GM19035 (cell line): ENCODE measurements around the gene IGSF8.

Experiments used
- ATAC-seq: cut with Tn5 transposase; IDR thresholded peaks from one replicate; pipeline ENCODE4 v1.9.1; 2021; ENCODE audit not compliant: unreplicated experiment

IGSF8 gene, protein sequence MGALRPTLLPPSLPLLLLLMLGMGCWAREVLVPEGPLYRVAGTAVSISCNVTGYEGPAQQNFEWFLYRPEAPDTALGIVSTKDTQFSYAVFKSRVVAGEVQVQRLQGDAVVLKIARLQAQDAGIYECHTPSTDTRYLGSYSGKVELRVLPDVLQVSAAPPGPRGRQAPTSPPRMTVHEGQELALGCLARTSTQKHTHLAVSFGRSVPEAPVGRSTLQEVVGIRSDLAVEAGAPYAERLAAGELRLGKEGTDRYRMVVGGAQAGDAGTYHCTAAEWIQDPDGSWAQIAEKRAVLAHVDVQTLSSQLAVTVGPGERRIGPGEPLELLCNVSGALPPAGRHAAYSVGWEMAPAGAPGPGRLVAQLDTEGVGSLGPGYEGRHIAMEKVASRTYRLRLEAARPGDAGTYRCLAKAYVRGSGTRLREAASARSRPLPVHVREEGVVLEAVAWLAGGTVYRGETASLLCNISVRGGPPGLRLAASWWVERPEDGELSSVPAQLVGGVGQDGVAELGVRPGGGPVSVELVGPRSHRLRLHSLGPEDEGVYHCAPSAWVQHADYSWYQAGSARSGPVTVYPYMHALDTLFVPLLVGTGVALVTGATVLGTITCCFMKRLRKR

DNA sequence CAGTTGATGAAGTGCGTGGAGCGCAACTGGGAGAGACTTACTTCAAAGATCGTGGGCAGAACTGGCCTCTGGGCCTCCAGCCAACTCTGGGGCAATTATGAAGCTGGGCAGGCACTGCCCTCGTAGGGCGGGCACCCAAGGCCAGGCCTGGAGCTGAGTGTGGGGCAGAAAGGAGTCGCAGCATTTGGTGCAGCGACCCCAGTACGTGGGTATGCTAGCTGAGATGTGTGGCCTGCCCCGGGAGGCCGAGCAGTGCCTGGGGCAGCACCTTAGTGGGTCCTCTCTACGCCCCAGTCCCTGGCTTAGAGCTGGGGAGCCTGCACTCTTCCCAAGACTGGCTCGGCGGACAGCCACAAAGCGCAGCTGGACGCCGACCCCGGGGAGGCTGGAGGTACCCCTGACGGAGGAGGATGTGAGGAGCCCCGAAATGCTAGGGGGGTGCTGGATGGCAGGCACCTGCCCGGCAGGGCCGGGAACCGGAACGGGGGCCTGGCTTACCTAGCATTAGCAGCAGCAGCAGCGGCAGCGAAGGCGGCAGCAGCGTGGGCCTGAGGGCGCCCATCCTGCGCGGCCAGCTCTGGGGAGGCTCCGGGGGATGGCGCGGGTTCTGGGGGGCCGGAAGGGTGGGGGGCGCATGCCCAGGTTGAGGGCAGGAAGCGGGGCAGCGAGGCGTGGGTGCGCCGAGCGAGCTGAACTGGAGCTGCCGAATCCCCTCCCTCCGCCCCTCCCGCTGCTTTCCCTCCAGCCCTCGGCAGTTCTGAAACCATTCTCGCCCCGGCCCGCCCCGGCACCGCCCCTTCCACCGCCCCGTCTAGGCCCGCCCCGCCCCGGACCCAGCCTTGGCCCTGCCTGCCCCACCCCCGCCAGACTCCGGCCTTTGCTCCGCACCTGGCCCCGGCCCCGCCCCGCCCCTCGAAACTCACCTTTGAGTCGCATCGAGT lies at the start of gene IGSF8:
Gene IGSF8 (minus strand): TSS at position 709 of the 941 bp plus-strand sequence. CDS start 147 bp downstream, at position 562.
- ATAC-seq, result peak; percentile 45

GRCh38 chr1:160148121-160148520 lies 49.7 kb upstream of the IGSF8 start:
- no peak for ATAC-seq

GRCh38 chr1:160146107-160146506 lies 47.7 kb upstream of the IGSF8 start:
- no peak for ATAC-seq

DNA sequence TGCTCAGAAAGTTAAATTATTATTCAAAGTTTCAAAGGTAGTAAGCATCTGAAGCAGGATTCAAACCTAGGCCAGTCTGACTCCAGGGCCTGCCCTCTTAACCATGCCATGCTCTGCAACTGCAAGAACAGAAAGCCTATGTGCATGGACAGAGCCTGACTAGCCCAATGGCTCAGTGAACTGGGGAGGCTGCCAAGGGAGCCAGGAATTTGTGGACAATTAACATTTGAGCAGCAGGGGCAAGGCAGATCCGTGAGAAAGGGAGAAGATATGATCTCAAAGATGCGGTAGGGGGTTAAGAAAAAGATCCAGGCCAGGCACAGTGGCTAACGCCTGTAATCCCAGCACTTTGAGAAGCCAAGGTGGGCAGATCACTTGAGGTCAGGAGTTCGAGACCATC lies 46.5 kb upstream of the IGSF8 start:
- no peak for ATAC-seq

DNA sequence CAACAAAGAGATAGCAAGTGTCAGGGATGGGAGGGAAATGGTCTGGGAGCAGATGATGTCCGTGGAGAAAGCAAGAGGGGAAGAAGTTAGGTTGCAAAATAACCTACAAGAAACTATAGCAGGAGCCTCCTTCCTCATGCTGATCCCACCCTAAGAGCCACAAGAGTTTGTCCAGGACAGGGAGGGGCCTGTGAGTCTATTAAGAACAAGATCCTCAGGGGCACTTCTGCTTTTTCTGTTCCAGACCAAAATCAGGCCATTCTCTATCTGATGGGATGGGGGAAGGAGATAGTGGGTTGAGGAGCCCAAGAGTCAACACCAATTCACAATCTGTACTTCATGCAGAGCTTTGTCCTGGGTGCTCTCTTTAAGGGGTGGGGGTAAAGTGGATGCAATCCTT lies 45.3 kb upstream of the IGSF8 start:
- no peak for ATAC-seq

DNA sequence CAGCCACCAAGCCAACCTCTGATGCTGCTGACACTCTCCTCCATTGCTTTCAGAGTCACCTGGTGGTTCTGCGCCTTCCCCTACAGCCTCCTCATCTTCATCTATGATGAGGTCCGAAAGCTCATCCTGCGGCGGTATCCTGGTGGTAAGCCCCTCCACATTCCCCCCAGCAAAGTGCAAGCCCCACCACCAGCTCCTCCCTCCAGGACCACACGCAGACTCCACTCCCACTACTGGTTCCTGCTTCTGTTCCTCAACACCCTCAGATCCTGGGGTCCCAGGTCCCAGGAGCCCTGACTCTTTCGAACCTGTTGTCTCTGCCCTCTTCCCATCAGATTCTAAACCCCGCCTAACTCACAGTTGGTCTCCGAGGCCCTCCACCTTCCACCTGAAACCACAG lies 41.4 kb upstream of the IGSF8 start:
- no peak for ATAC-seq

GRCh38 chr1:160137216-160137862 lies 38.9 kb upstream of the IGSF8 start:
- no peak for ATAC-seq

GRCh38 chr1:160136926-160137200 lies 38.4 kb upstream of the IGSF8 start:
- no peak for ATAC-seq

DNA sequence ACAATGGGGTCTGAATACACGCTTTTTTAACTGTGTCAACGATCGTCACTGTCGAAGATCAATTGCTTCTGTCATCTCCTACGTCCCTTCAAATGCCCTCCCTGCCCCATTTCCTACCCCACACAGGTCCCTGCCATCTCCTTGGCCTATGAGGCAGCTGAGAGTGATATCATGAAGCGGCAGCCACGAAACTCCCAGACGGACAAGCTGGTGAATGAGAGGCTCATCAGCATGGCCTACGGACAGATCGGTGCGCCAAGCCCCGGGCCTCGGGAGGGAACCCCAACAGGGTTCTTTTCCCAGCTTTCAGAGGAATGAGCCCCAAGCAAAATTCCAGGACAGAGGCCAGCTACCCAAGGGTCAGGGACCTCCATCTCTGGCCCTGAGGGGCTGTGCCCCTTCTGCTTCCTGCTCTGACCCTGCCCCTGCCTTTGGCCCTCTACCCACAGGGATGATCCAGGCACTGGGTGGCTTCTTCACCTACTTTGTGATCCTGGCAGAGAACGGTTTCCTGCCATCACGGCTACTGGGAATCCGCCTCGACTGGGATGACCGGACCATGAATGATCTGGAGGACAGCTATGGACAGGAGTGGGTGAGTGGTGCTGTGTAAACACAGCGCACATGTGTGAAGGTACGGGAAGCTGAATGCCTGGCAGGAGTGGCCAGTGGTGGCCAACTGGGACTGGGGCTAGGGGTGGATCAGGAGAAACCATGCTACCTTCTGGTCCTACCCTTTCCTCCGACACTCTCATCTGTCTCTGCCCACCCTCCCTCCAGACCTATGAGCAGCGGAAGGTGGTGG lies 37.9 kb upstream of the IGSF8 start:
- ATAC-seq, result no peak

GRCh38 chr1:160134791-160135572 lies 36.6 kb upstream of the IGSF8 start:
- no peak for ATAC-seq

GRCh38 chr1:160133990-160134770 lies 35.8 kb upstream of the IGSF8 start:
- ATAC-seq, result no peak

DNA sequence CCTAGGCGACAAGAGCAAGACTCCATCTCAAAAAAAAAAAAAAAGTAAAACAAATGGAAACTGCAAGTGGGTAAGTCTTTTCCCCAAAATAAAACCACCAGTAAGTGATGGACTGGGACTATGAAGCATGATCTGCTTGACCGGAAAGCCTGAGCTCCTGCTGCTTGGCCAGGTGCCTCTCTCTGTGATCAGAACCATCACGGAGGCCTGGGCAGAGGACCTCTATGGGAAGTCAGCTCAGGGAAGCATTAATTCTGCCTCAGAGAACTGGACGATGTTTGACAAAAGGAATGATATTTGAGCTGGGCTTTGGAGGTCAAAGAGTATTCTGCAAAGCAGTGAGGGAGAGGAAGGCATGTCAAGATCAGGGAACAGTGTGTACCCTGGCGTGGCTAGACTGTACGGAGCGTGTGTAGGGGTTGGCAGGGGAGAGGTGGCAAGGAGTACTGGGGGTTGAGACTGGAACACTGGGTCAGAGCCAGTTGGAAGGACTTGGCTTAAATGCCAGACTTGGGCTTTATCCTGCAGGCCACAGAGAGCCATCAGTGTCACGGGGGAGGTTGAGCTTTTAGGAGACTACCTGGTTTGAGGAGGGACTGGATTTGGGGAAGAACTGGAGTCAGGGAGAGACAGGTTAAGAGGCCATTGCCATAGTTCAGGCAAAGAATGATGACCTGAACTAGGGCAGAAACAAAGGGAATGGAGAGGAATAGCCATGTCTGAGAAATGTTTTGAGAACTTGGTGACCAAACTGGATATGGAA lies 33.6 kb upstream of the IGSF8 start:
- no peak for ATAC-seq

DNA sequence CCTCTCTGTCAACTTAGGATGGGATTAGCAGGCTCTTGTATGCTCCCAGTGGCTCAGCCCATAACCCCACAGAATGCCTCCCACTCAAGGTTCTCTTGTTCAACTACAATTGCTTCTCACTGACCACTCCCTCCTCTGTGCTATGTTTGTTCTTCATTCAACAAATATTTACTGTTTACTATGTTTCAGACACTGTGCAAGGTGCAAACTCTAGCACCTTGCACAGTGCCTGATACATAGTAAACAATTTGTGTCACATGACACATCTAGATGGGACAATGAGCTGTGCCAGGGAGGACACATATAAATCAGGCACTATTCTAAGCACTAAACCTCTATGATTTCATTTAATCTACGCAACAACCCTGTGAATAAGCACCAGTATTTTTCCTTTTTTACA lies 32.5 kb upstream of the IGSF8 start:
- ATAC-seq, result no peak

- ATAC-seq, result no peak
Observed at GRCh38 chr1:160130486-160130885, 32.1 kb upstream of the IGSF8 start.

DNA sequence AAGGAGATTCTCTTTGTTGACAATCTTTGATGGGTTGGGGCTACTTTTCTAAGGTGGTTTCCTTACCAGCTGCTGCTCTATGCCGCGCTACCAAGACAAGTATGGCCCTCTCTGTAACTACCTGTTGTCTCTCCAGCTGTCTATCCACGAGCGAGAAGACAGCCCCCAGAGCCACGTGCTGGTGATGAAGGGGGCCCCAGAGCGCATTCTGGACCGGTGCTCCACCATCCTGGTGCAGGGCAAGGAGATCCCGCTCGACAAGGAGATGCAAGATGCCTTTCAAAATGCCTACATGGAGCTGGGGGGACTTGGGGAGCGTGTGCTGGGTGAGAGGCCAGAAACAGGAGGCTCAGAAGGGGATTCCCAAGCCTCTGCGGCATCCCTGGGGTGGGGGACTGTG lies 31.5 kb upstream of the IGSF8 start:
- ATAC-seq, result no peak

- no peak for ATAC-seq
Observed at GRCh38 chr1:160129558-160129957, 31.1 kb upstream of the IGSF8 start.

GRCh38 chr1:160129046-160129445 lies 30.6 kb upstream of the IGSF8 start:
- no peak for ATAC-seq

GRCh38 chr1:160128636-160129035 lies 30.2 kb upstream of the IGSF8 start:
- no peak for ATAC-seq
